Activated CD8-positive, alpha-beta T cell treated with anti-CD3 and anti-CD28 coated beads for 36 hours (primary cell): ENCODE data around the gene AGO3. TPM values are rescaled to one million over a fixed set of nuclear protein-coding genes. Genes with fewer than 3 reads are reported as not detected.

Experiments used
- ATAC-seq: fragments of 200-7000 bp; cut with Tn5 transposase; one replicate; pipeline ENCODE4 v1.10.0; 2021; ENCODE audit warnings: mild to moderate bottlenecking, moderate library complexity
- CTCF ChIA-PET: fragments of 350-600 bp; sonication (Branson Sonifier 250); formaldehyde crosslinking; loops from one replicate; lab custom pipeline; 2021; ENCODE audit warnings: antibody characterized with exemption; lab: Charles Lee
- POLR2A ChIA-PET: fragments of 350-600 bp; sonication (Branson Sonifier 250); formaldehyde crosslinking; loops from one replicate; lab custom pipeline; 2021; ENCODE audit warnings: antibody characterized with exemption; lab: Charles Lee
- DNase-seq: peaks from one replicate; pipeline ENCODE4 v3.0.0-alpha.2; 2020
- H3K27ac Mint-ChIP-seq: one replicate; pipeline ENCODE4 v1.8.0; 2021; ENCODE audit warnings: mild to moderate bottlenecking, mixed read lengths
- H3K27me3 Mint-ChIP-seq: one replicate; pipeline ENCODE4 v1.8.0; 2021; ENCODE audit warnings: mixed read lengths
- H3K36me3 Mint-ChIP-seq: one replicate; pipeline ENCODE4 v1.8.0; 2021; ENCODE audit warnings: low read depth, mixed read lengths
- H3K4me1 Mint-ChIP-seq: one replicate; pipeline ENCODE4 v1.8.0; 2021; ENCODE audit warnings: low read depth, mixed read lengths
- H3K4me3 Mint-ChIP-seq: one replicate; pipeline ENCODE4 v1.8.0; 2021; ENCODE audit warnings: mild to moderate bottlenecking, moderate library complexity, mixed read lengths
- H3K9me3 Mint-ChIP-seq: one replicate; pipeline ENCODE4 v1.8.0; 2021; ENCODE audit warnings: mixed read lengths
- intact Hi-C: fragments of 100-400 bp; cut with micrococcal nuclease; formaldehyde crosslinking; loops from one replicate; pipeline ENCODE4 v1.10.0; 2022
- total RNA-seq, 2 experiments: library from RNA; stranded (reverse); gene quantifications; one replicate each; pipeline ENCODE4 v1.2.3, GENCODE V29; 2021
- TF ChIP-seq, protein P1 (sequence below): fragments of 200-600 bp; IDR thresholded peaks from one replicate; pipeline ENCODE4 v1.8.0; 2022; ENCODE audit warnings: antibody characterized with exemption, mild to moderate bottlenecking

Gene AGO3
- total RNA-seq, 2 experiments from 2014 or later, result 27.7 to 30.0 TPM

DNA sequence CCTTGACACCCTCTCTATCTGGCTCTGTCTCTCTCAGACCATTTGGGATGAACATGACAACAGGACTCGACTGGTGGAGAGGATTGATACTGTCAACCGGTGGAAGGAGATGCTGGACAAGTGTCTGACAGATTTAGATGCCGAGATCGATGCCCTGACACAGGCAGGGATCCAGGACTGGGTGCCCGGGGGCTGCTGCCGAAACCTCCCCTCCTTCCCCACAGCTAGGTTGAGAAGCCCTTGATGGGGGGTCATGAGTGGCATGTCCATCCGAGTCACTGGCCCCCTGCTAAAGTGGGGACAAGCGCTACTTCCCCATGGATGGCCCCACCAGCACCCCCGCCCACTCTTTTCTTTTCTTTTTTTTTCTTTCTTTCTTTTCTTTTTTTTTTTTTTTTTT is 154.2 kb downstream of the AGO3 start:
- POLR2A ChIA-PET, result no interaction called here
- no peak overlapping the region for H3K27ac Mint-ChIP-seq
- TF ChIP-seq, protein P1, sequence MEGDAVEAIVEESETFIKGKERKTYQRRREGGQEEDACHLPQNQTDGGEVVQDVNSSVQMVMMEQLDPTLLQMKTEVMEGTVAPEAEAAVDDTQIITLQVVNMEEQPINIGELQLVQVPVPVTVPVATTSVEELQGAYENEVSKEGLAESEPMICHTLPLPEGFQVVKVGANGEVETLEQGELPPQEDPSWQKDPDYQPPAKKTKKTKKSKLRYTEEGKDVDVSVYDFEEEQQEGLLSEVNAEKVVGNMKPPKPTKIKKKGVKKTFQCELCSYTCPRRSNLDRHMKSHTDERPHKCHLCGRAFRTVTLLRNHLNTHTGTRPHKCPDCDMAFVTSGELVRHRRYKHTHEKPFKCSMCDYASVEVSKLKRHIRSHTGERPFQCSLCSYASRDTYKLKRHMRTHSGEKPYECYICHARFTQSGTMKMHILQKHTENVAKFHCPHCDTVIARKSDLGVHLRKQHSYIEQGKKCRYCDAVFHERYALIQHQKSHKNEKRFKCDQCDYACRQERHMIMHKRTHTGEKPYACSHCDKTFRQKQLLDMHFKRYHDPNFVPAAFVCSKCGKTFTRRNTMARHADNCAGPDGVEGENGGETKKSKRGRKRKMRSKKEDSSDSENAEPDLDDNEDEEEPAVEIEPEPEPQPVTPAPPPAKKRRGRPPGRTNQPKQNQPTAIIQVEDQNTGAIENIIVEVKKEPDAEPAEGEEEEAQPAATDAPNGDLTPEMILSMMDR, result no peak
- ATAC-seq, result no peak
- no peak overlapping the region for H3K4me3 Mint-ChIP-seq
- H3K27me3 Mint-ChIP-seq, result peaks cover 28% of the 10 kb centered on the region
- H3K9me3 Mint-ChIP-seq, result no peaks in the 10 kb centered on the region
- CTCF ChIA-PET, result interaction anchor here (2.3 kb wide), 1 partner anchor 65 kb away, joined by 6 read pairs; the partner anchor contains the start of gene TRAPPC3
- no peak for DNase-seq
- H3K4me1 Mint-ChIP-seq, result peaks cover 8% of the 10 kb centered on the region
- intact Hi-C loops, result loop anchor here (5.0 kb wide), 1 partner anchor 153 kb away; the partner anchor contains the start of gene AGO3
- H3K36me3 Mint-ChIP-seq, result peaks cover 10% of the 10 kb centered on the region

GRCh38 chr1:36085686-36086526 is 155.0 kb downstream of the AGO3 start:
- intact Hi-C loops, result loop anchor here (5.0 kb wide), 1 partner anchor 154 kb away; the partner anchor contains the start of gene AGO3
- Mint-ChIP-seq H3K36me3 (peaks cover 11% of the 10 kb centered on the region), H3K4me1 (peaks cover 10% of the 10 kb centered on the region), H3K9me3 (no peaks in the 10 kb centered on the region), H3K27me3 (peaks cover 28% of the 10 kb centered on the region), H3K27ac (no peak overlapping the region), H3K4me3 (no peak overlapping the region)
- ATAC-seq (no peak), DNase-seq (no peak)
- ChIA-PET CTCF (interaction anchor here (1.2 to 2.3 kb wide), 2 partner anchors 49 to 64 kb away, joined by 5 to 6 read pairs; partner anchors contain the start of gene TRAPPC3), POLR2A (interaction anchor here (1.2 to 2.5 kb wide), 3 partner anchors 75 to 158 kb away, joined by 4 to 8 read pairs (median 4); partner anchors contain the start of gene AGO3)
- TF ChIP-seq, protein P1, result no peak

- Mint-ChIP-seq H3K4me1 (peaks cover 10% of the 10 kb centered on the region), H3K4me3 (peak overlapping the region; percentile 46), H3K27me3 (peaks cover 28% of the 10 kb centered on the region), H3K9me3 (no peaks in the 10 kb centered on the region), H3K27ac (no peak overlapping the region), H3K36me3 (peaks cover 14% of the 10 kb centered on the region)
- no peak for DNase-seq
- TF ChIP-seq, protein P1, result no peak
- ATAC-seq, result no peak
- CTCF ChIA-PET, result interaction anchor here (0.7 to 2.3 kb wide), 4 partner anchors 13 to 63 kb away, joined by 3 to 6 read pairs (median 4); partner anchors contain the start of gene TRAPPC3
- POLR2A ChIA-PET, result interaction anchor here (0.5 to 2.5 kb wide), 4 partner anchors 21 to 158 kb away, joined by 3 to 8 read pairs (median 4); partner anchors contain the start of gene AGO3
- intact Hi-C loops, result loop anchor here (5.0 kb wide), 1 partner anchor 154 kb away; the partner anchor contains the start of gene AGO3
Measured at GRCh38 chr1:36086529-36087232, 155.8 kb downstream of the AGO3 start.

GRCh38 chr1:36087233-36088123 is 156.6 kb downstream of the AGO3 start:
- Mint-ChIP-seq H3K36me3 (peaks cover 16% of the 10 kb centered on the region), H3K4me3 (peak overlapping the region; percentile 90), H3K9me3 (no peaks in the 10 kb centered on the region), H3K4me1 (peaks cover 10% of the 10 kb centered on the region), H3K27ac (peak overlapping the region; percentile 89), H3K27me3 (peaks cover 22% of the 10 kb centered on the region)
- CTCF ChIA-PET, result interaction anchor here (0.7 to 2.3 kb wide), 4 partner anchors 12 to 62 kb away, joined by 3 to 6 read pairs (median 4); partner anchors contain the start of gene TRAPPC3
- DNase-seq (no peak), ATAC-seq (no peak)
- intact Hi-C loops, result loop anchor here (5.0 kb wide), 1 partner anchor 155 kb away; the partner anchor contains the start of gene AGO3
- POLR2A ChIA-PET, result interaction anchor here (0.5 to 2.5 kb wide), 3 partner anchors 13 to 157 kb away, joined by 3 to 8 read pairs (median 3); partner anchors contain the start of gene AGO3
- TF ChIP-seq, protein P1, result no peak
